Neuron (in vitro differentiated cells): Measurements from ENCODE around the gene CFAP74.

ENCODE experiments used
- H2AFZ ChIP-seq: one replicate; pipeline ENCODE4 v1.6.1; 2013; ENCODE audit warnings: low read depth, mild to moderate bottlenecking, inconsistent platforms, low read length, moderate library complexity
- H3K27me3 ChIP-seq: one replicate; pipeline ENCODE4 v1.6.1; 2013; ENCODE audit warnings: low read length; ENCODE audit not compliant: insufficient read depth
- H3K36me3 ChIP-seq: one replicate; pipeline ENCODE4 v1.6.1; 2013; ENCODE audit warnings: low read length; ENCODE audit not compliant: insufficient read depth
- H3K4me1 ChIP-seq: one replicate; pipeline ENCODE4 v1.6.1; 2013; ENCODE audit warnings: low read length; ENCODE audit not compliant: insufficient read depth
- H3K4me3 ChIP-seq: 2 replicates; pipeline ENCODE4 v1.5.1; 2013; ENCODE audit warnings: mild to moderate bottlenecking, low read length, moderate library complexity
- H3K9me3 ChIP-seq: one replicate; pipeline ENCODE4 v1.6.1; 2013; ENCODE audit warnings: low read length

The CFAP74 gene

DNA sequence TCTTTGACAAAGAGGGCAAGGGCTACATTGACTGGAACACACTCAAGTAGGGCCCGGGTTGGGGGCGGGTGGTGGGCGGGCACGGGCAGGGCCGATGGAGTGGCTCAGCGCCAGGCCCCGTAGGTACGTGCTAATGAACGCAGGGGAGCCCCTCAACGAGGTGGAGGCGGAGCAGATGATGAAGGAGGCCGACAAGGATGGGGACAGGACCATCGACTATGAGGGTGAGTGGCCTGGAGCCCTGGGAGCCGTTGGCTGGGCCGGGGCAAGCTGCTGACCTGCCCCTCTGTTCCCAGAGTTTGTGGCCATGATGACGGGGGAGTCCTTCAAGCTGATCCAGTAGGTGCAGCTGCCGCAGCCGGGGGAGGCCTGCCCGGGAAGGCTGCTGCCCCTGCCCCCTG is 86.7 kb downstream of the CFAP74 start:
- H3K9me3 ChIP-seq = no peaks in the 10 kb centered on the region
- H2AFZ ChIP-seq = no peak overlapping the region
- H3K27me3 ChIP-seq = peaks cover 31% of the 10 kb centered on the region
- no peak overlapping the region for H3K4me3 ChIP-seq
- no peaks in the 10 kb centered on the region for H3K36me3 ChIP-seq
- peaks cover 3% of the 10 kb centered on the region for H3K4me1 ChIP-seq

DNA sequence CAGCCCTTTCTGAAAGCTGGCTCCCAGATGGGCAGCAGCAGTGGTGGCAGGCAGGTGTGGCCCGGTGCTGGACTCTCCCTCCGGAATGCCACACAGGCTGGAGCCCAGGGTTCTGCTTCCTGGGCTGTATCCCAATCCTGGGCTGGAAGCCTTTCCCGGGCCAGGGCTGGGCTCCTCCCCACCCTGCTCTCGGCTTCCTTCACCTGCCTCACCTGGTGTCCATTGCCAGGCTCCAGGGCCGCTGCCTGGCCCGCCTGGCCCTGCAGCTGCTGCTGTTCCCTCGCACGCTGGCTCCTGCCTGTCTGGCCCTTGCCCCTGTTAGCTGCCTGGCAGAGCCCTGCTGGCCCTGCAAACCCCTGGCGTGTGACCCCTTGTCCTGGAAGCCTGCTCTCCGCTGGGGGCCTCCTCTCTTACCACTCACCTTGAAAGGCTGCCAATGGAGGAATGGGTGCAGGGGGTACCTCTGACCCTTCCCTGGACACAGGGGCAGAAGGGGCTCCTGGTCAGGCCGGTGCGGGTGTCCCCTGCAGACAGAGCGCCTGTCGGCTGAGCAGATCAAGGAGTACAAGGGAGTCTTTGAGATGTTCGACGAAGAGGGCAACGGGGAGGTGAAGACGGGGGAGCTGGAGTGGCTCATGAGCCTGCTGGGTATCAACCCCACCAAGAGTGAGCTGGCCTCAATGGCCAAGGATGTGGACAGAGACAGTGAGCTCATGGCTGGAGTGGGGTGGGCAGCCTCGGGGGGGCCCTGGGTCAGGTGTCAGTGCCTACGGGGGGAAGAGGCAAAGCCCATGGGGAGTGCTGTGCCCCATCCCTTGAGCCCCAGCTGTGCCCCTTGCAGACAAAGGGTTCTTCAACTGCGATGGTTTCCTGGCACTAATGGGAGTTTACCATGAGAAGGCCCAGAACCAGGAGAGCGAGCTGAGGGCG is 87.4 kb downstream of the CFAP74 start:
- H3K36me3 ChIP-seq = no peaks in the 10 kb centered on the region
- no peak overlapping the region for H3K4me3 ChIP-seq
- peaks cover 3% of the 10 kb centered on the region for H3K4me1 ChIP-seq
- peaks cover 31% of the 10 kb centered on the region for H3K27me3 ChIP-seq
- no peak overlapping the region for H2AFZ ChIP-seq
- no peaks in the 10 kb centered on the region for H3K9me3 ChIP-seq

DNA sequence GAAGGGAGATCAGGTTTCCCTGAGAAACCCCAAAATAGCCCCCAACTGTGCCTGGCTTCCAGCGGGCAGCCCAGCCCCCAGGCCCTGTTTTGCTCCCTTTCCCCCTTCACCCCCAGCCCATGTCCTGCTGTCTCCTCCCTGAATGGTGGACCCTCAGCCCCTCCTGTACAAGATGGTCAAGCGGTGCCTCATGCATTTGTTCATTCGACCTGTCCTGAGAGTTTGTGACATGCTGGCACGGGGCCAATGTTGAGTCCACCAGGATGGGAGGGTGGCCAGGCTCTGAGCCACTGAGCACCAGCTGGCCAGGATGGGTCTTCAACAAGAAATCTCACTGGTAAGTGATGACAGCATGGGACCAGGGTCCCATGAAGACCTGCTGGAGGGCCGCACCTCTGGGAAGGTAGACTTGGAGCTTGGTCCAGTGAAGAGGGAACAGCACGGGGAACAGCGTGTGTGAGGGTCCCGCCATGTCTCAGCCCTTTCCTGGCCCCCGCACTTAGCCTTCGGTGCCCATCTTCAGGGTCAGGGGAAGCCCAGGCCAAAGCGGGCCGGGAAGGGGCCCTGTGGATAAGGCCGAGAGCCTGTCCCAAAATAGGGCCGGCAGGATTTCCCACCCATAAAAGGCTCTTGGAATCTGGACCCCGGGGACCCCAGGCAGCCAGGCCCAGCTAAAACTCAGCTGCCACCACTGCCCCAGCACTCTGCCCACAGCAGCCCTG is 88.5 kb downstream of the CFAP74 start, which contains the start of gene CALML6:
Gene CALML6 (plus strand): TSS at position 290 of the 722 bp plus-strand sequence. CDS start 21 bp downstream, at position 311.
- Histone ChIP-seq H2AFZ (no peak within 1 kb of the TSS), H3K9me3 (no peaks in the 10 kb centered on the region), H3K27me3 (peaks cover 31% of the 10 kb centered on the region), H3K4me3 (no peak within 1 kb of the TSS), H3K36me3 (no peaks in the 10 kb centered on the region), H3K4me1 (peaks cover 3% of the 10 kb centered on the region)

DNA sequence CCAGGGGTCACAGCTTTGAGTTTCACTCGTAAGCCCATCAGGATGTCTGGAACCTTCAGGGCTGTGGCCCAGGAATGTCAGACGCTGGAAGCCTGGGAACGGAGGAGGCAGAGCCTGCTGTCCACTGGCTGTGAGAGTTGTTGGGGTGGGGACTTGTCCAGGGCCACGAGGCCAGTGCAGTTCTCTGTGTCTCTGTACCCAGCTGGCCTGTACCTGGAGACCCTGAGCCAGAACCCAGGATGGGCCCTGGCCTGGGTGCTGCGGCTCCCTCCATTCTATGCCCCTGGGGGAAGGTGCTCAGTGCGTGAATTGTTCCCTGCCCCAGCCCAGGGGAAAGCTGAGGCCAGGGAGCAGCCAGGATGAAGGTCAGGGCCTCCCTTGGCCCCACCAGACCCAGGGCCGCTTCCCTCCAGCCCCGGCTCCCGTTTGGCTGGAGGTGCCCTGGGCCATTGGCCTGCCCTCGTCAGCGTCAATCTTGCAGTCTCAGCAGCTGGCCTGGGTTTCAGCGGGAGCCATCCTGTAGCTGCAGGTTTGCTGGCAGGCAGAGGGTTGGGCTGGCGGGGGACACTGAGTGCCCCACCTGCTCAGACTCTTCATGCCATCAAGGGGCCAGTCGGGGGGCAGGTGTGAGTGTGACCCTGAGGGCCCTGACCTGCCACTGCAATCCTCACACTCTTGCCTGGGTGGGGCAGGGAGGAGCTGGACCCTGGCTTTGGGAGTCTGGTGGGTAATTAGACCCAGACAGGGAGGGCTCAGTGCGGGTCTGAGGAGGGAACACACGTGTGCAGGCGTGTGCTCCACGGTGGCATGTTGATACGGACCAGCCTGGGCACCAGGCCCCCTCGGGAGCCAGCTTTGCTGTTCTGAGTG is 89.2 kb downstream of the CFAP74 start:
- no peaks in the 10 kb centered on the region for H3K9me3 ChIP-seq
- H3K4me1 ChIP-seq = peaks cover 3% of the 10 kb centered on the region
- no peaks in the 10 kb centered on the region for H3K36me3 ChIP-seq
- H3K4me3 ChIP-seq = no peak overlapping the region
- no peak overlapping the region for H2AFZ ChIP-seq
- peaks cover 31% of the 10 kb centered on the region for H3K27me3 ChIP-seq

DNA sequence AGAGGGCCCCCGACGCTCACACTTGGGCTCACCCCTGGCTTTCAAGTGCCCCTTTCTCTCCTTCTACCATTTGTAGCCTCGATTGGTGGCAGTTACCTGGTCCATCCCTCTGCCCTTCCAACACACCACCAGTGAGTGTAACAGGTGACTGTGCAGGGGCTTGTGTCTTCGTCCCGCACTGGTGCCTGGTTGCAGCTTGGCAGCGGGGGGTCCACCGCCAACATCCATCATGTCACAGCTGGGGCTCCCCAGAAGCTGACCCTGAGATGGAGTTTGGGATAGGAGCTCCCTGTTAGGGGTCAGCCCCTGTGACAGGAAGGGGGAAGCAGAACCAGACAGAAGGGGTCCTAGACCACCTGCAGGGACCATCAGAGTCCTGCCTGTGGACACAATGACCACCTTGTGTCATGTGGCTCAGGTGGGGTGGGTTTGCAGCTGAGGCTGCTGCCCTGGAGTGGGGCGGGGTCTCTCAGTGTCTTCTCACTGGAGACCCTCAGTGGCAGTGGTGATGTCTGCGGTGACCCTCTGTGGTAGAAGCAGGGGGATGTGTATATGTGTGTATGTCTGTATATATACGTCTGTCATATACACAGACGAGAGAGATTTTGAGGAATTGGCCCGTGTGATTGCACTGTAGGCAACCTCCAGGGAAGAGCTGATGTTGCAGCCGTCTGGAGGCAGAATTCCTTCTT is 92.1 kb downstream of the CFAP74 start:
- no peak overlapping the region for H3K4me3 ChIP-seq
- H3K9me3 ChIP-seq = no peaks in the 10 kb centered on the region
- H3K36me3 ChIP-seq = no peaks in the 10 kb centered on the region
- H2AFZ ChIP-seq = no peak overlapping the region
- peaks cover 9% of the 10 kb centered on the region for H3K4me1 ChIP-seq
- H3K27me3 ChIP-seq = peaks cover 17% of the 10 kb centered on the region

DNA sequence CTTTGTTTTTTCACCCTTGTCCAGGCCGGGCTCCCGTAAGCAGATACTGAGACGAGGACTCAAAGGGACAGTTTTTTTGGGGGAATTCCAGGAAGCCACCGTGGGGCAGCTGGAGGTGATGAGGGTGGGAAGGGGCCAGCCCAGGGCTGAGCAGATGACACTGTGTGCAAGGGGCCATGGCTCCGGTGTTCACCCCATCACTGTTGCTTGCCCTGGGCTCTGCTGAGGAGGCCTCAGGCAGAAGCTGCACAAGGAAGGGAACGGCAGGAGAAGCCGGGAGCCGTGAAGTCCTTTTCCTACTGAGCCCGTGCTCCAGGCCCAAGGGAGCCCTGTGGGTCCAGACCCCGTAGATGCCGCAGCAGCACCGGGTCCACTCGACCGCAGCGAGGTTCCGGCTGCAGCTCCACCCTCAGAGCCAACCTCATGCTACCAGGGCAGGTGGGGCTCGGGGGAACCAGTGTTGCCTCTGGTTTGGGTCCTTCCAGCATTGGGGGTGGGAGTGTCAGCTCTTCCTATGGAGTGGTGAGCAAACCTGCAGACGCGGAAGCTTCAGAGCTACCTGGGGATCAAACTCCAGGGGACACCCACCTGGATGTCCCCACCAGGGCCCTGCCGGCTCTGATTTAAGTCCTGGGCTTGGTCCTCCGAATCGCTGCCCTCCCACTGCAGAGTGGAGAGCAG is 92.8 kb downstream of the CFAP74 start:
- Histone ChIP-seq H3K4me1 (peaks cover 13% of the 10 kb centered on the region), H2AFZ (no peak overlapping the region), H3K27me3 (peaks cover 11% of the 10 kb centered on the region)

DNA sequence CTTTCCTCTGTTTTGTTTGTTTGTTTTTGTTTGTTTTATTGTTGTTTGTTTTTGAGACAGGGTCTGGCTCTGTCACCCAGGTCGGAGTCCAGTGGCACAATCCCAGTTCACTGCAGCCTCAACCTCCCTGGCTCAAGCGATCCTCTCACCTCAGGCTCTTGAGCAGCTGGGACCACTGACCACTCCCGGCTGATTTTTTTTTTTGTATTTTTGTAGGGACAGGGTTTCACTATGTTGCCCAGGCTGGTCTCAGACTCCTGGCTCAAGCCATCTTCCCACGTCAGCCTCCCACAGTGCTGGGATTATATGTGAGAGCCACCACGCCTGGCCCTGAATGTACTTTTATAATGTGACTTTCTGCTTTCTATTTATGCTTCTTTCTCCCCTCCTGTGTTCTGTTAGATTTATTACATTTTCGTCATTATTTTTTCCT is 93.5 kb downstream of the CFAP74 start:
- H3K36me3 ChIP-seq = no peaks in the 10 kb centered on the region
- H3K4me3 ChIP-seq = no peak overlapping the region
- peaks cover 13% of the 10 kb centered on the region for H3K4me1 ChIP-seq
- H3K9me3 ChIP-seq = no peaks in the 10 kb centered on the region
- H2AFZ ChIP-seq = no peak overlapping the region
- peaks cover 7% of the 10 kb centered on the region for H3K27me3 ChIP-seq

More for the DNA sequence above, 92.8 kb downstream of the CFAP74 start:
- no peaks in the 10 kb centered on the region for H3K9me3 ChIP-seq
- H3K4me3 ChIP-seq = no peak overlapping the region
- no peaks in the 10 kb centered on the region for H3K36me3 ChIP-seq

DNA sequence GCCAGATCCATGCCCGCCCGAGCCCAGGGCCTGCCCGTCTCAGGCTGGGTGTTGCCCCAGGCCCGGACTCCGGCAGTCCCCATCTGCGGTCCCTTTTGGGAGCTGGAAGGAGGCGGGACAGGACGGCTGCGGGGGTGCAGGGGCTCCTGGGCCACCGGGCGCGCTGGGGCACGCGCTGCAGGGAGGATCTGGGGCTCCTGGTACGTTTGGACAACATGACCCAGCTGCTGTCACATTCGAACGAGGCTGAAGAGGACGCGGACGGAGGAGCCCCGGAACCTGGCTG is 95.1 kb downstream of the CFAP74 start:
- Histone ChIP-seq H3K4me3 (peak overlapping the region; percentile 81), H3K4me1 (peaks cover 13% of the 10 kb centered on the region), H3K27me3 (no peaks in the 10 kb centered on the region), H2AFZ (peak overlapping the region; percentile 80), H3K9me3 (no peaks in the 10 kb centered on the region), H3K36me3 (no peaks in the 10 kb centered on the region)

DNA sequence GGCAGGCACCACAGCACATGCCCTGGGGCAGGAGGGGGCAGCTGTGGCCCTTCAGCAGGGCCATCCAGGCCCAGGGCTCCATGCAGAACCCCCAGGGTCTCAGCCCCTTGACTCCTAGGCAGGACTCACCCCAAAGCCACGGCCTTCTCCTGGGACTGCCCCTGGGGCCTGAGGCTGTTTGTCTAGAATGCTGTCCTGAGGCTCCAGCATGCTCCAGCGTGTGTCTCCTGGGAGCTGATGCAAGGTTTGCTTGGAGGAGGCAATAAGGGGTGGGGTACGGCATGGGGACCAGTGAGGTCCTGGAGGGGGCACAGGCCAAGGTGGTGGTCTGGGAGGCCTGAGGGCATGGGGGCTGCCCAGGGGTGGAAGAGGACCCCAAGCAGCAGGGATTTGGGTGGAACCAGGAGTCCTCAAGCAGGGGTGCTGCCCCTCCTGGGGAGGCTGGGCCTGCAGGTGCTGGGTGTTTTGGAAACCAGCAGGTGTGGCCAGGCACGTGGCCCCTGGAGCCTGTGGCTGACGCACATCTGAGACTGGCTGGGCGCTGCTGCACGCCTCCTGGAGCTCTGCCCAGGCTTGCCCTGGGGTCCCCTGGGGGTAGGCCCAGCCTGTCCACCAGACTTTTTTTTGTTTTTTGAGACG is 96.4 kb downstream of the CFAP74 start:
- no peaks in the 10 kb centered on the region for H3K36me3 ChIP-seq
- H3K9me3 ChIP-seq = peaks cover 2% of the 10 kb centered on the region
- H2AFZ ChIP-seq = no peak overlapping the region
- no peaks in the 10 kb centered on the region for H3K27me3 ChIP-seq
- no peak overlapping the region for H3K4me3 ChIP-seq
- H3K4me1 ChIP-seq = peaks cover 13% of the 10 kb centered on the region

DNA sequence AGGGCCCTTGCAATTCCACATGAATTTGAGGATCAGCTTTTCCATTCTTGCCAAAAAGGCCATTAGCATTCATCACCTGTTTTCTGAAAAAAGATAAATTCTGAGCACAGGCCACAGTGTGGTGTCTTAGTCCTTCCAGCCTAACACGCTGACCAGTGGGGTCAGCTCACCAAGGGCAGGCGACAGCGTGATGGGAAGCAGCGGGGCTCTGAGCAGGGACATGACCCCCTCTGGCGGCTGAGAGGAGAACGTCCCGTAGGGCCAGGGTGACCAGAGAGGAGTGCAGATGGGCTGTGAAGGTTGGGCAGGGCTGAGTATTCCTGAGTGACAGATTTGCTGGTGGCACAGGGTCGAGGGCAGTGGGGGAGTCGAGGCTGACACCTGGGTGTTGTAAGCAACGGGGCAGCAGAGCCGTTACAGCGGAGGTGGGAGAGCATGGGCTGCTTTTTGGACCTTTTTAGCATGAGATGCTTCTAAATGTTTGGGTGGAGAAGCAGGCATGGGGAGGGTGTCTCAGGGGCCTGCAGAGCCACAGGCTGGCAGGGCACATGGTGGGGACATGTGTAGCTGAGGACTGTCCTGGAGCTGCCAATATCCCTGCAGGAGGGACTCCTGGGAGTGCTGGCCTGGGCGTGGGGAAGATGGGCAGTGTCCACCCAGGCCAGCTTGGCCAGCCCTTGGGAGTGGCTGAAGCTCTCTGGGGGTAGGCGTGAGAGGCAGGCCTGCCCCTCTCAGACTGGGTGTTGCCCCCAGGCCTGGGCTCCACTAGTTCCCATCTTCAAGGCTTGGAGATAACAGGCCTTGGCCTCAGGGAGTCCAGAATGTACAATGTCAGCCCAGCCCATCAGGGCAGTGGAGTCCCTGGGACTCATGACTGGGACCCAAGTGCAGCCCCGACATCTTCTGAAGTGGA is 97.1 kb downstream of the CFAP74 start:
- Histone ChIP-seq H3K4me3 (no peak overlapping the region), H3K4me1 (peaks cover 13% of the 10 kb centered on the region), H3K36me3 (no peaks in the 10 kb centered on the region), H2AFZ (no peak overlapping the region), H3K27me3 (no peaks in the 10 kb centered on the region), H3K9me3 (peaks cover 2% of the 10 kb centered on the region)

DNA sequence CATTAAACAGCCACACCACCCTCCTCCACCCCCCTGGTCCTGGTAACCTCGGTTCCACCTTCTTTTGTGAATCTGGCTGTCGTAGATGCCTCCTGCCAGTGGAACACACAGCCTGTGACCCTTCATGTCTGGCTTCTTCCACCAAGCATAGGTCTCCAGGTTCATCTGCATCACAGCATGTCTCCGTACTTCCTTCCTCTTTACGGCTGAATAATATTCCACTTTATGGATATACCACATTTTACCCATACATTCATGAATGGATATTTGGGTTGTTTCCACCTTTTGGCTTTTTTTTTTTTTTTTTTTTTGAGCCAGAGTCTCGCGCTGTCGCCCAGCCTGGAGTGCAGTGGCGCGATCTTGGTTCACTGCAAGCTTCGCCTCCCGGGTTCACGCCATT is 100.4 kb downstream of the CFAP74 start:
- Histone ChIP-seq H3K27me3 (no peaks in the 10 kb centered on the region), H2AFZ (no peak overlapping the region), H3K36me3 (no peaks in the 10 kb centered on the region), H3K9me3 (peaks cover 2% of the 10 kb centered on the region), H3K4me3 (no peak overlapping the region), H3K4me1 (peaks cover 10% of the 10 kb centered on the region)
